Measurements from ENCODE around the gene DPH7. TPM values are rescaled to one million over a fixed set of nuclear protein-coding genes. Genes with fewer than 3 reads are reported as not detected.
"Not testable (repeated sequence)": the region's sequence is repeated elsewhere in the genome, so short reads cannot be mapped to it uniquely, and the experiment has no call there.

Gene DPH7
- total RNA-seq, 2 donors from 2014 or later: 44.4 to 46.5 TPM

- no peak for DNase-seq
These were observed 63.9 kb downstream of the DPH7 start for GRCh38 chr9:137514691-137515337.

GRCh38 chr9:137513801-137514570 lies 64.7 kb downstream of the DPH7 start:
- ATAC-seq: not testable (repeated sequence)

More at GRCh38 chr9:137514691-137515337, 63.9 kb downstream of the DPH7 start:
- H3K27me3 ChIP-seq: no peaks in the 10 kb centered on the region
- intact Hi-C loops (cut with DNase I): no loop called here
- no peaks in the 10 kb centered on the region for H3K9me3 ChIP-seq
- no peaks in the 10 kb centered on the region for H3K36me3 ChIP-seq (replicated peaks in 1 of 2; ENCODE audit: insufficient read depth in 1 of 2, low read depth in 2 of 2)
- no peak overlapping the region for H3K27ac ChIP-seq
- no peak for ATAC-seq
- TF ChIP-seq CTCF (IDR thresholded peaks at IDR 0.05): no peak
- no peak for TF ChIP-seq POLR2A (IDR thresholded peaks at IDR 0.05)
- H3K4me3 ChIP-seq: no peak overlapping the region
- no peaks in the 10 kb centered on the region for H3K4me1 ChIP-seq
- WGBS, 2 donors: 93% methylated on average over 20 of the region's 30 CpGs; no CpG with 5 or more reads in 1 of the 2 donors

GRCh38 chr9:137513136-137513535 lies 65.6 kb downstream of the DPH7 start:
- H3K9me3 ChIP-seq; intact Hi-C loops (cut with DNase I); ATAC-seq; H3K36me3 ChIP-seq (replicated peaks in 1 of 2; ENCODE audit: insufficient read depth in 1 of 2, low read depth in 2 of 2); H3K4me1 ChIP-seq; H3K27ac ChIP-seq; DNase-seq; H3K4me3 ChIP-seq; H3K27me3 ChIP-seq: not testable (repeated sequence)
- 90% methylated on average over 5 of the region's 5 CpGs for WGBS, 2 donors

More at GRCh38 chr9:137513801-137514570, 64.7 kb downstream of the DPH7 start:
- H3K4me3 ChIP-seq; DNase-seq; H3K36me3 ChIP-seq (replicated peaks in 1 of 2; ENCODE audit: insufficient read depth in 1 of 2, low read depth in 2 of 2); H3K27me3 ChIP-seq; intact Hi-C loops (cut with DNase I); H3K9me3 ChIP-seq; H3K27ac ChIP-seq; H3K4me1 ChIP-seq: not testable (repeated sequence)
- 80 to 82% methylated on average over 14 to 22 of the region's 42 CpGs for WGBS, 2 donors

GRCh38 chr9:137511758-137512463 lies 66.8 kb downstream of the DPH7 start:
- no peaks in the 10 kb centered on the region for H3K36me3 ChIP-seq (replicated peaks in 1 of 2; ENCODE audit: insufficient read depth in 1 of 2, low read depth in 2 of 2)
- H3K27ac ChIP-seq: peak overlapping the region in 1 of 4 donors; percentile 25
- H3K27me3 ChIP-seq: no peaks in the 10 kb centered on the region
- 88 to 92% methylated on average over 23 to 25 of the region's 25 CpGs for WGBS, 2 donors
- intact Hi-C loops (cut with DNase I): no loop called here
- ATAC-seq (no peak), DNase-seq (peak in 1 of 4 donors; percentile 68)
- H3K9me3 ChIP-seq: no peaks in the 10 kb centered on the region
- TF ChIP-seq POLR2A (IDR thresholded peaks at IDR 0.05) (no peak), CTCF (IDR thresholded peaks at IDR 0.05) (no peak)
- no peaks in the 10 kb centered on the region for H3K4me1 ChIP-seq
- H3K4me3 ChIP-seq: no peak overlapping the region

GRCh38 chr9:137511126-137511525 lies 67.6 kb downstream of the DPH7 start:
- H3K27me3 ChIP-seq; H3K27ac ChIP-seq; intact Hi-C loops (cut with DNase I); H3K9me3 ChIP-seq; H3K36me3 ChIP-seq (replicated peaks in 1 of 2; ENCODE audit: insufficient read depth in 1 of 2, low read depth in 2 of 2); H3K4me1 ChIP-seq; H3K4me3 ChIP-seq; ATAC-seq: not testable (repeated sequence)
- peak in 2 of 4 donors; percentile 29 to 31 for DNase-seq
- WGBS, 2 donors: 84 to 88% methylated on average over 1 to 22 of the region's 22 CpGs

GRCh38 chr9:137509198-137509597 lies 69.5 kb downstream of the DPH7 start:
- Histone ChIP-seq H3K9me3 (no peaks in the 10 kb centered on the region), H3K27ac (no peak overlapping the region), H3K27me3 (no peaks in the 10 kb centered on the region), H3K36me3 (replicated peaks in 1 of 2; ENCODE audit: insufficient read depth in 1 of 2, low read depth in 2 of 2) (no peaks in the 10 kb centered on the region), H3K4me1 (no peaks in the 10 kb centered on the region), H3K4me3 (no peak overlapping the region)
- intact Hi-C loops (cut with DNase I): no loop called here
- no peak for ATAC-seq
- TF ChIP-seq CTCF (IDR thresholded peaks at IDR 0.05): no peak
- TF ChIP-seq POLR2A (IDR thresholded peaks at IDR 0.05): no peak
- 81 to 90% methylated on average over 14 of the region's 14 CpGs for WGBS, 2 donors
- no peak for DNase-seq
